ENCODE results near the gene HOXB8.

GRCh38 chr17:48631693-48632578 is 16.8 kb upstream of the HOXB8 start:
- no peak for TF ChIP-seq CTCF (IDR thresholded peaks at IDR 0.05; ENCODE audit: poor library complexity, severe bottlenecking)
- no peak for TF ChIP-seq RAD21 (conservative IDR thresholded peaks at IDR 0.05)
- TF ChIP-seq MXI1 (conservative IDR thresholded peaks at IDR 0.05; ENCODE audit: poor library complexity, severe bottlenecking), result no peak
- TF ChIP-seq, protein P1, sequence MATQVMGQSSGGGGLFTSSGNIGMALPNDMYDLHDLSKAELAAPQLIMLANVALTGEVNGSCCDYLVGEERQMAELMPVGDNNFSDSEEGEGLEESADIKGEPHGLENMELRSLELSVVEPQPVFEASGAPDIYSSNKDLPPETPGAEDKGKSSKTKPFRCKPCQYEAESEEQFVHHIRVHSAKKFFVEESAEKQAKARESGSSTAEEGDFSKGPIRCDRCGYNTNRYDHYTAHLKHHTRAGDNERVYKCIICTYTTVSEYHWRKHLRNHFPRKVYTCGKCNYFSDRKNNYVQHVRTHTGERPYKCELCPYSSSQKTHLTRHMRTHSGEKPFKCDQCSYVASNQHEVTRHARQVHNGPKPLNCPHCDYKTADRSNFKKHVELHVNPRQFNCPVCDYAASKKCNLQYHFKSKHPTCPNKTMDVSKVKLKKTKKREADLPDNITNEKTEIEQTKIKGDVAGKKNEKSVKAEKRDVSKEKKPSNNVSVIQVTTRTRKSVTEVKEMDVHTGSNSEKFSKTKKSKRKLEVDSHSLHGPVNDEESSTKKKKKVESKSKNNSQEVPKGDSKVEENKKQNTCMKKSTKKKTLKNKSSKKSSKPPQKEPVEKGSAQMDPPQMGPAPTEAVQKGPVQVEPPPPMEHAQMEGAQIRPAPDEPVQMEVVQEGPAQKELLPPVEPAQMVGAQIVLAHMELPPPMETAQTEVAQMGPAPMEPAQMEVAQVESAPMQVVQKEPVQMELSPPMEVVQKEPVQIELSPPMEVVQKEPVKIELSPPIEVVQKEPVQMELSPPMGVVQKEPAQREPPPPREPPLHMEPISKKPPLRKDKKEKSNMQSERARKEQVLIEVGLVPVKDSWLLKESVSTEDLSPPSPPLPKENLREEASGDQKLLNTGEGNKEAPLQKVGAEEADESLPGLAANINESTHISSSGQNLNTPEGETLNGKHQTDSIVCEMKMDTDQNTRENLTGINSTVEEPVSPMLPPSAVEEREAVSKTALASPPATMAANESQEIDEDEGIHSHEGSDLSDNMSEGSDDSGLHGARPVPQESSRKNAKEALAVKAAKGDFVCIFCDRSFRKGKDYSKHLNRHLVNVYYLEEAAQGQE (IDR thresholded peaks at IDR 0.05; ENCODE audit: borderline replicate concordance), result no peak
- TF ChIP-seq EZH2 (IDR thresholded peaks at IDR 0.05; ENCODE audit: borderline replicate concordance, insufficient read depth, low read length, poor library complexity, severe bottlenecking), result no peak
- TF ChIP-seq TAF1 (IDR thresholded peaks at IDR 0.05; ENCODE audit: low read depth), result no peak
- TF ChIP-seq POLR2AphosphoS5 (IDR thresholded peaks at IDR 0.05), result no peak
- TF ChIP-seq SMC3 (conservative IDR thresholded peaks at IDR 0.05; ENCODE audit: poor library complexity), result no peak

Data from neural cell (in vitro differentiated cells).